ENCODE data around the gene COL15A1.

DNA sequence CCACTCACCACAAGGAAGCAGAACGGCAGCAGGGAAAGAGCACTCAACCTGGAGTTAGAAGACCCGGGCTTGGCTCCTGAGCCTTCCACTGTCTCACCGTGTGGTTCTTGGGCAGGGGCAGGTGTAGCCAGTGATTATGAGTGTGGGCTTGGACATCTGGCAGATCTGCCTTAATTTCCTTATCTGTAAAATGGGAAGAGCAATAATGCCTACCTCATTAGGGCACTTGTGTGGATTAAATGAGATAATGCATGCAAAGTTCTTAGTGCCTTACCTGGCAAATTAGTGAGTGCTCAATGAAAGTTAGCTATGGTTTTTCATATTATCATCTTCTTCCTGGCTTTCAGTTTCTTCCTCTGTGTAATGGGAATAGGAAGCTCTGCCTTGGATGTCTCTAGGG lies 28.1 kb upstream of the COL15A1 start:
- TF ChIP-seq, protein P1, sequence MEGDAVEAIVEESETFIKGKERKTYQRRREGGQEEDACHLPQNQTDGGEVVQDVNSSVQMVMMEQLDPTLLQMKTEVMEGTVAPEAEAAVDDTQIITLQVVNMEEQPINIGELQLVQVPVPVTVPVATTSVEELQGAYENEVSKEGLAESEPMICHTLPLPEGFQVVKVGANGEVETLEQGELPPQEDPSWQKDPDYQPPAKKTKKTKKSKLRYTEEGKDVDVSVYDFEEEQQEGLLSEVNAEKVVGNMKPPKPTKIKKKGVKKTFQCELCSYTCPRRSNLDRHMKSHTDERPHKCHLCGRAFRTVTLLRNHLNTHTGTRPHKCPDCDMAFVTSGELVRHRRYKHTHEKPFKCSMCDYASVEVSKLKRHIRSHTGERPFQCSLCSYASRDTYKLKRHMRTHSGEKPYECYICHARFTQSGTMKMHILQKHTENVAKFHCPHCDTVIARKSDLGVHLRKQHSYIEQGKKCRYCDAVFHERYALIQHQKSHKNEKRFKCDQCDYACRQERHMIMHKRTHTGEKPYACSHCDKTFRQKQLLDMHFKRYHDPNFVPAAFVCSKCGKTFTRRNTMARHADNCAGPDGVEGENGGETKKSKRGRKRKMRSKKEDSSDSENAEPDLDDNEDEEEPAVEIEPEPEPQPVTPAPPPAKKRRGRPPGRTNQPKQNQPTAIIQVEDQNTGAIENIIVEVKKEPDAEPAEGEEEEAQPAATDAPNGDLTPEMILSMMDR (IDR thresholded peaks at IDR 0.05), result no peak
- TF ChIP-seq POLR2A (IDR thresholded peaks at IDR 0.05), result no peak

Measured in Peyer's patch (tissue), 4 donors.